ENCODE data around the gene PRICKLE2.

Gene PRICKLE2

GRCh38 chr3:64251019-64251418 is 25.8 kb upstream of the PRICKLE2 start:
- no peak for DNase-seq (ENCODE audit: low read depth, low spot score)

- no peak for DNase-seq (ENCODE audit: low read depth, low spot score)
Measured at GRCh38 chr3:64247991-64248646, 22.9 kb upstream of the PRICKLE2 start.

GRCh38 chr3:64244011-64244942 is 19.0 kb upstream of the PRICKLE2 start:
- no peak for DNase-seq (ENCODE audit: low read depth, low spot score)

DNA sequence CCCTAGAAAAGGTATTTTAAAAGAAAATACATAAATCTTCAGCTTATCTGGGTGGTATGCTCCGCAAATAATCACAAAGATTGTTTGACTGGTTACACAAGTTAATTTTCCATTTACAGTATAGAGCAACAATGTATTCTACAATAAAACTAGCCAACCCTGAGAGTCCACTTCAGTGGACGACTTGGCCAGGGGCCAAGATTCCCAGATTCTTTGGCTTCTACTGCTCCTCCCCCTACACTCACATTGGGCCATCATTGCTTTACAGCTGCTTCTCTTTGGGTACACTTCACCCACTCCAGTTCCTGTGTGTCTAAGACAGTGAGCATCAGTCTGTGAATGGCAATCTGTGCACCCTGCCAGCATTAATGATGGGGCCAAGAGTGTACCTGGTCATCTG is 17.2 kb upstream of the PRICKLE2 start:
- DNase-seq (ENCODE audit: low read depth, low spot score), result no peak

DNA sequence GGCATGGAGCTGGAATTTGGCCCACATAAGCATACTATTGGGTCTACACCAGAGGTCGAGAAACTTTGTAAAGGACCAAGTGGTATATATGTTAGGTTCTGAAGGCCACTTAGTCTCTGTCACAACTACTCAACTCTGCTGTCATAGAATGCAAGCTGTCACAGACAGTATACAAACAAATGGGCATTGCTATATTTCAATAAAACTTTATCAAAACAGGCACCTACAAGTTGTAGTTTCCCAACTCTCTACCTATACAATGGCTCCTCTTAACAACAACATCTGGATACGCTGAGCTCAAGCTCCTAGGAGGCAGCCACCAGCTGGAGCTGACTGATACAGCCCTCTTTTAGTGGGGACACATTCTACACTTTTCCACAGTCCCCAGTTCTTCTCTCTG is 15.7 kb upstream of the PRICKLE2 start:
- DNase-seq (ENCODE audit: low read depth, low spot score), result no peak

- no peak for DNase-seq (ENCODE audit: low read depth, low spot score)
Measured at GRCh38 chr3:64240396-64240795, 15.1 kb upstream of the PRICKLE2 start.

GRCh38 chr3:64239841-64240240 is 14.6 kb upstream of the PRICKLE2 start:
- DNase-seq (ENCODE audit: low read depth, low spot score), result no peak

- no peak for DNase-seq (ENCODE audit: low read depth, low spot score)
Measured at GRCh38 chr3:64238971-64239667, 13.9 kb upstream of the PRICKLE2 start.

DNA sequence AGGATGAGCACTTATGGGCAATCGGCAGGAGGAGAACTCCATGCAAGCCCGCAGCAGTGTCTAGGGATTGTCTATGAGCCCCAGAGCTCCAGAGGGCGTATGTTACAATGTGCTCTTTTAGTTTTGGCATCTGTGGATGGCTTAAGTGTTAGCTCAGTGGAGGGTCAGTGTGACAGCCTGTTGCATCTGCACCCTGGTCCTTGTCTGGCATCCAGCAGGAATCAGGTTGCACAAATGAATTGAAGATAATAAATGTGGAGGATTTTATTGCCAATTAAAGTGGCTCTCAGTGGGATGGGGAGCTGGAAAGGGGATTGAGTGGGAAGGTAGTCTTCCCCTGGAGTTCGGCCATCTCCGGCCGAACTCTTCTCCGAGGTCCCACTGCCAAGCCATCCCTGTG is 11.8 kb upstream of the PRICKLE2 start:
- DNase-seq (ENCODE audit: low read depth, low spot score), result no peak

GRCh38 chr3:64235605-64236004 is 10.3 kb upstream of the PRICKLE2 start:
- no peak for DNase-seq (ENCODE audit: low read depth, low spot score)

DNA sequence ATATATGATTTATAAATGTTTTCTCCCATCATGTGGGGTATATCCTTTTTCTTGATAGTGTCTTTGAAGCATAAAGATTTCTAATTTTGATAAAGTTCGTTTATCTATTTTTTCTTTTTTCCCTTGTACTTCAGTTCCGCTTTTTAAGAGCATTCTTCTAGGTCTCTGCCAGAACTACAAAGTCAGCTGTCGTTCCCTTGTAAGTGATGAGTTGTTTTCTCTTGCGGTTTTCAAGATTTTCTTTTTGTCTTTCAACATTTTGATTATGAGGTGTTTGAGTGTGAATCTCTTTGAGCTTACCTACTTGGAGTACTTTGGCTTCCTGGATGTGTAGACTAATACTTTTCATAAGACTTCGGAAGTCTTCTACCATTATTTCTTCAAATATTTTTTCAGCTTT is 9.3 kb upstream of the PRICKLE2 start:
- no peak for DNase-seq (ENCODE audit: low read depth, low spot score)

DNA sequence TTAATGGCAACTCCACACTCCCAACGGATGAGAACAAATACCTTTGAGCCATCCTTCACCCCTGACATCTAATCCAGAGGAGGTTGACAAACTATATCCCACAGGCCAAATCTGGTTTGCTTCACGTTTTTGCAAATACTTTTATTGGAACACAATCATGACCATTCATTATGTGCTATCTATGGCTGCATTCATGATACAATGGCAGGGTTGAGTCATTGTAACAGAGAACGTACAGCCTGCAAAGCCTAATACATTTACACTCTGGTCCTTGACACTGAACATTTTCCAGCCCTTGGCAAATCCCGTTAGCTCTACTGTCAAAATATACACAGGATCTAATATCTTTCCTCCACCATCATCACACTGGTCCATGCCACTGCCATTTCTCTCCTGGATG is 7.6 kb upstream of the PRICKLE2 start:
- DNase-seq (ENCODE audit: low read depth, low spot score), result no peak

DNA sequence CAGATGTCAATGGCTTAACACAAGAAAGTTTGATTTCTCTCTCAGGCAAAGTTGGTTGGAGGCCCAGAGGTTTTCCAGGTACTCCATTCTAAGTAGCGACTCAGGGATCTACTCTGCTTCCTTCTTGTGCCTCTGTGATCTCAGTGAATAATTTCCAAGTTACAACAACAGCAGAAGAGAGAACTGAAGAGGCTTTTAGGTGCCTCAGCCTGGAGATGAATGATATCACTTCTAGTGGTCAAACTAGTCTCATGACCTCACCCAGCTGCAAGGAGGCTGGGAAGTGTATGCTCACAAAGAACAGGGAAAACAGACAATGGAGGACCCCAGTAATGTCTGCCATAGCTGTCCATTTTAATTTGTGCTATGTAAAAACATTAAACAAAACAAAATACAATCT is 4.6 kb upstream of the PRICKLE2 start:
- no peak for DNase-seq (ENCODE audit: low read depth, low spot score)

DNA sequence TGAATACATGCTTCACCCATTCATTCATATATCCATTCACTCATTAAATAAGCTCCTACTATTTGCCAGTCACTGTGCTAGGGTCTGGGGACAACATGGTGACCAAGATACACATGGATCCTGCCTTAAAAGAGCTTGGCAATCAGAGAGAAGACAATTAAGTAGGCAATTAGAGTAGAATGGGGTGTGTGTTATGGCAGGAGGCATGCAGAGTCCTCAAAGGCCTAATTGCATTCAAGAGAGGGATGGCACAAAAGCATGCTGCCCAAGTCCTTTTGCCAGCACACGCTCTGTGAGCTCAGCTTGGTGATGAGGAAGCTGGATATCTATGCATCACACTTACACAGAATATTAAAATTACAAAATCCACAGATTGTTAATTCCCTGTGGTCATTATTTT is 2.8 kb upstream of the PRICKLE2 start:
- DNase-seq (ENCODE audit: low read depth, low spot score), result no peak

GRCh38 chr3:64226730-64227129 is 1.5 kb upstream of the PRICKLE2 start:
- DNase-seq (ENCODE audit: low read depth, low spot score), result no peak

- no peak for DNase-seq (ENCODE audit: low read depth, low spot score)
Measured at GRCh38 chr3:64225695-64226499, 631 bp upstream of the PRICKLE2 start.

- no peak for DNase-seq (ENCODE audit: low read depth, low spot score)
Measured at GRCh38 chr3:64223791-64224745, 1.2 kb downstream of the PRICKLE2 start.

DNA sequence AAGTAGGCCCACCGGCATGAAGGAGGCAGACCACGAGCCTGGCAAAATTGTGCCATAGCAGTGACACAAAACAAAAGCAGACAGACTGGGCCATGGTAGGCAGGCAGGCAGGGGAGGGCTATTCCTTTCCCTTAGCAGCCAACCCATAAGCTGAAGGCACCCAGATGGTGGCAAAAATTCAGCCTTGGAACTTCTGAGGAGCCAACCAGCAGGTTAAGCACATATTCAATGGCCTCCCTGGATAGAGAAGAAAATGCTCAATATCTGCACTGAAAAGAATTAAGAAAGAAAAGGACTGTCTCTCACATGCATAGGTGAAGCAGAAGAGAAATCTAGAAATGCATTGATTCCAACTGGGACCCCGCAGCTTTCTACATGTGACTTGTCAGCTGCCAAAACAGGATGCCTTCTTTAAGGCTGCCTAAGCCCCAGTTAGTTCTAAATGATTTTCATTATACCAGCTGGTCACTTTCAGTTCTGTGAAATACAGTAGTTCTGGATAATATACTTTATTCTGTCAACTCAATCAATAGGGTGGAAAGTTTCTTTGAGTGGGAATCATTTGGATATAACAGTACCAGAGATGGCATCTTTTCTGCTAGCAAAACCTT is 2.7 kb downstream of the PRICKLE2 start:
- no peak for DNase-seq (ENCODE audit: low read depth, low spot score)

DNA sequence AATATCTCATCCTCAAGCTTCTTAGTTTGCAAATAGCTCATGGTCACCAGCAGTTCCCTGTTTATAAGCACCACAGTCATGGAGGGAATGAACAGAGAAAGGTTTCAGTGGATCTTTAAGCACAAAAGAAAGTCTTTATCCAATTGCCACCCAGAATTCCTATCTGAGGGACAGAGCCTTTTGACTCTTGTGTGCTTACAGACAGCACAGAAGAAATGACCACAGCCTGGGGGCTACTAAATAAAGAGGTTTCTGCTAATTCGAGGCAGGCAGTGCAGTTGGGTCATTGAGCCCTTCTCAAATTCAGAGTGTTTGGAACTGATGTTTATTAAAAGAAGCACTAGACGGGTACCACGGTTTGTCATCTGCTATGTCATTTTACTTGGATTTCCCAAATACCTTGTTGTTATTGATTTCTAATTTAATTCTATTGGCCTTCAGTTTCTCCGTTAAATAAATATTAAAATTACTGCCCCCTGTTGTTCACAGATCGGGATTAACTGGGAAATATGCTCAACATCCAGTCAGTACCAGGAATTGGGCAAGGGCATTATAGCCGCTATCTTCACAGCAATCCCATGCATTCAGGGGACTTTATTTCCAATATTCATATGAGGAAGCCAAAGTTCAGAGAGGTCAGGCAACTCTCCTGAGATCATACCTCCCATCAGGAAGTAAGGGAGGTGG is 3.6 kb downstream of the PRICKLE2 start:
- DNase-seq (ENCODE audit: low read depth, low spot score), result no peak

All from activated CD4-positive, CD25-positive, alpha-beta regulatory T cell treated with anti-CD3 and anti-CD28 coated beads, Interleukin-2, amount 50 U/mL, for 16 hours (primary cell).